Endothelial cell of umbilical vein (primary cell): ENCODE results near the gene SMOC2. TPM values are rescaled to one million over a fixed set of nuclear protein-coding genes. Genes with fewer than 3 reads are reported as not detected.

Source experiments
- BruUV-seq: library from RNA; stranded (reverse); fragments of 400-500 nt; replicated peaks from 2 replicates; lab custom pipeline; 2021; lab: Mats Ljungman, UMichigan
- CTCF ChIA-PET: fragments of 300-600, 350-600 bp; sonication (Branson Sonifier 250); formaldehyde crosslinking; loops from one replicate; lab custom pipeline; 2021; ENCODE audit warnings: antibody characterized with exemption, inconsistent platforms; lab: Charles Lee
- POLR2A ChIA-PET: fragments of 300-600, 350-600 bp; sonication (Branson Sonifier 250); formaldehyde crosslinking; loops from one replicate; lab custom pipeline; 2021; ENCODE audit warnings: antibody characterized with exemption, inconsistent platforms; lab: Charles Lee
- DNase-seq: peaks from one replicate; pipeline ENCODE4 v3.0.0-alpha.2; 2011; ENCODE audit warnings: low read depth, low spot score
- FAIRE-seq: peaks from 2 replicates; lab custom pipeline; 2011; peaks lifted over from hg19 to GRCh38; lab: Jason Lieb, UNC
- H2AFZ ChIP-seq: 2 replicates; pipeline ENCODE4 v1.6.0; 2012; ENCODE audit warnings: low read depth, low read length, control low read depth, inconsistent platforms
- H3K27ac ChIP-seq: 2 replicates; pipeline ENCODE4 v1.5.1; 2011; ENCODE audit warnings: low read depth, mild to moderate bottlenecking, control low read depth, low read length, moderate library complexity; ENCODE audit not compliant: insufficient read depth
- H3K27me3 ChIP-seq, 2 experiments: 2 replicates each; pipeline versions ENCODE4 v1.6.0 to v1.6.1; 2011; ENCODE audit warnings: low read length in 2 of 2, mixed read lengths in 1 of 2; ENCODE audit not compliant: control insufficient read depth in 2 of 2, insufficient read depth in 2 of 2
- H3K36me3 ChIP-seq, 2 experiments: 2 replicates in 1 of 2; 3 replicates in 1 of 2; pipeline ENCODE4 v1.5.1; 2011; ENCODE audit warnings: low read length in 2 of 2, mild to moderate bottlenecking in 1 of 2, moderate library complexity in 1 of 2; ENCODE audit not compliant: control insufficient read depth in 2 of 2, insufficient read depth in 2 of 2; ENCODE audit errors: extremely low read depth in 1 of 2
- H3K4me1 ChIP-seq: 3 replicates; pipeline ENCODE4 v1.5.1; 2011; ENCODE audit warnings: mild to moderate bottlenecking, low read length; ENCODE audit not compliant: control insufficient read depth, insufficient read depth; ENCODE audit errors: extremely low read depth
- H3K4me2 ChIP-seq: 2 replicates; pipeline ENCODE4 v1.6.1; 2011; ENCODE audit warnings: low read length, control low read depth, mixed read lengths; ENCODE audit not compliant: insufficient read depth
- H3K4me3 ChIP-seq, 3 experiments: fragments of 200-600 bp in 1 of 3; sonication (generic), shearing (Covaris generic) in 1 of 3; replicated peaks in 1 of 3; 2 replicates each; pipeline ENCODE4 v1.5.1; 2011 to 2016; ENCODE audit warnings: control low read depth in 3 of 3, low read length in 3 of 3, mild to moderate bottlenecking in 2 of 3, inconsistent platforms in 1 of 3, low read depth in 1 of 3, moderate library complexity in 1 of 3; ENCODE audit not compliant: insufficient read depth in 1 of 3
- H3K79me2 ChIP-seq: 2 replicates; pipeline ENCODE4 v1.6.0; 2012; ENCODE audit warnings: low read length, inconsistent platforms; ENCODE audit not compliant: control insufficient read depth, insufficient read depth
- H3K9ac ChIP-seq: replicated peaks from 2 replicates; pipeline ENCODE3; 2011; ENCODE audit warnings: low read length, control low read depth; ENCODE audit not compliant: insufficient read depth; ENCODE audit errors: extremely low read depth
- H3K9me1 ChIP-seq: replicated peaks from 3 replicates; pipeline ENCODE4 v1.6.0; 2011; ENCODE audit warnings: mild to moderate bottlenecking, low read length; ENCODE audit not compliant: control insufficient read depth, insufficient read depth; ENCODE audit errors: extremely low read depth
- H3K9me3 ChIP-seq: replicated peaks from 2 replicates; pipeline ENCODE4 v1.5.1; 2012; ENCODE audit warnings: low read length, inconsistent platforms; ENCODE audit not compliant: control insufficient read depth, insufficient read depth
- H4K20me1 ChIP-seq: replicated peaks from 2 replicates; pipeline ENCODE3; 2011; ENCODE audit warnings: mild to moderate bottlenecking, low read length; ENCODE audit not compliant: control insufficient read depth, insufficient read depth; ENCODE audit errors: extremely low read depth
- CTCF ChIP-seq, 2 donors: IDR thresholded peaks; 1 replicate in 1 of 2; 2 replicates in 1 of 2; pipeline ENCODE4 v1.5.1; 2011; ENCODE audit warnings: low read length in 2 of 2, mild to moderate bottlenecking in 2 of 2, moderate library complexity in 2 of 2, control low read depth in 1 of 2, inconsistent platforms in 1 of 2, low read depth in 1 of 2; ENCODE audit not compliant: insufficient read depth in 1 of 2; ENCODE audit errors: extremely low read depth in 1 of 2
- EZH2 ChIP-seq: IDR thresholded peaks from 2 replicates; pipeline ENCODE4 v1.6.1; 2012; ENCODE audit warnings: borderline replicate concordance, low read depth, mild to moderate bottlenecking, moderate library complexity, low read length, inconsistent platforms; ENCODE audit not compliant: severe bottlenecking
- FOS ChIP-seq: IDR thresholded peaks from 2 replicates; pipeline ENCODE4 v1.6.1; 2011; ENCODE audit warnings: mild to moderate bottlenecking, low read length, moderate library complexity, borderline replicate concordance; ENCODE audit not compliant: insufficient read depth
- GATA2 ChIP-seq: IDR thresholded peaks from 2 replicates; pipeline ENCODE4 v1.7.0; 2011; ENCODE audit warnings: low read depth, mild to moderate bottlenecking, moderate library complexity, mixed read lengths, low read length; ENCODE audit not compliant: insufficient read length, insufficient read depth
- JUN ChIP-seq: IDR thresholded peaks from 2 replicates; pipeline ENCODE4 v1.6.1; 2011; ENCODE audit warnings: borderline replicate concordance, low read depth; ENCODE audit not compliant: insufficient read length, insufficient read depth
- MAX ChIP-seq: IDR thresholded peaks from 2 replicates; pipeline ENCODE4 v1.6.1; 2011; ENCODE audit not compliant: insufficient read depth, insufficient read length
- MYC ChIP-seq: IDR thresholded peaks from one replicate; pipeline ENCODE4 v1.6.1; 2011; ENCODE audit warnings: mild to moderate bottlenecking, low read depth, low read length
- POLR2A ChIP-seq: IDR thresholded peaks from 2 replicates; pipeline ENCODE4 v1.6.1; 2012; ENCODE audit warnings: low read depth, mild to moderate bottlenecking, control low read depth, low read length
- POLR2AphosphoS5 ChIP-seq: IDR thresholded peaks from 2 replicates; pipeline ENCODE4 v1.6.1; 2012; ENCODE audit warnings: low read depth, mild to moderate bottlenecking, control low read depth, low read length, moderate library complexity; ENCODE audit not compliant: insufficient read depth
- dilution Hi-C: fragments of 300-500 bp; cut with MboI; formaldehyde crosslinking; loops from one replicate; pipeline ENCODE4 v1.15.0; 2019; ENCODE audit warnings: low sequenced_read_pairs; ENCODE audit not compliant: extremely low pct_ligation_motif_present
- intact Hi-C: fragments of 100-400 bp; cut with micrococcal nuclease; formaldehyde crosslinking; loops from one replicate; pipeline ENCODE4 v1.10.0; 2022
- polyA plus RNA-seq, 4 experiments: library from polyadenylated mRNA; depleted of rRNA in 3 of 4; stranded (reverse) in 3 of 4; unstranded in 1 of 4; fragments of >200 nt; gene quantifications; 2 replicates each; pipeline versions ENCODE4 v1.2.1 to v1.2.3, GENCODE V29; 2011 to 2012; ENCODE audit warnings: missing spikeins in 1 of 4
- total RNA-seq: library from RNA; stranded (reverse); gene quantifications from 2 replicates; pipeline ENCODE4 v1.2.3, GENCODE V29; 2021

Gene SMOC2
- total and polyA plus RNA-seq, 2 donors (not counting 3 experiments of a cell fraction or from before 2014, with no cell fraction given): not detected

- no peaks in the 10 kb centered on the region for H4K20me1 ChIP-seq
- no peak overlapping the region for H2AFZ ChIP-seq
- no peak overlapping the region for H3K27ac ChIP-seq
- CTCF ChIA-PET: no interaction called here
- BruUV-seq: no TSS peak
- DNase-seq (no peak), FAIRE-seq (no peak)
- no peaks in the 10 kb centered on the region for H3K4me1 ChIP-seq
- dilution Hi-C loops (no loop called here), intact Hi-C loops (no loop called here)
- H3K36me3 ChIP-seq: no peaks in the 10 kb centered on the region
- H3K79me2 ChIP-seq: no peaks in the 10 kb centered on the region
- H3K4me3 ChIP-seq: no peak overlapping the region
- TF ChIP-seq MAX (no peak), EZH2 (no peak), GATA2 (no peak), JUN (no peak), CTCF (IDR thresholded peaks at IDR 0.05; ENCODE audit: extremely low read depth in 1 of 2, insufficient read depth in 1 of 2, low read depth in 1 of 2, low read length in 2 of 2) (no peak), FOS (no peak), POLR2A (no peak), POLR2AphosphoS5 (no peak), MYC (no peak)
- no peaks in the 10 kb centered on the region for H3K9me1 ChIP-seq
- H3K4me2 ChIP-seq: no peak overlapping the region
- no peaks in the 10 kb centered on the region for H3K27me3 ChIP-seq
- H3K9me3 ChIP-seq: peaks cover 2% of the 10 kb centered on the region
- POLR2A ChIA-PET: no interaction called here
- H3K9ac ChIP-seq: no peak overlapping the region
Measured at GRCh38 chr6:168574699-168575195, 133.8 kb downstream of the SMOC2 start.
